ENCODE data around the gene ACTR5. TPM values are rescaled to one million over a fixed set of nuclear protein-coding genes. Genes with fewer than 3 reads are reported as not detected.

The ACTR5 gene
- total RNA-seq, 2 donors from 2014 or later = 7.9 to 11.2 TPM

GRCh38 chr20:38757145-38757775 is 9.0 kb downstream of the ACTR5 start:
- Histone ChIP-seq H3K4me1 (ENCODE audit: control insufficient read depth, insufficient read depth, low read length) (no peaks in the 10 kb centered on the region), H3K9me3 (ENCODE audit: control insufficient read depth, low read length) (no peaks in the 10 kb centered on the region), H3K36me3 (ENCODE audit: control insufficient read depth, insufficient read depth, low read length) (peaks cover 70% of the 10 kb centered on the region), H3K27me3 (ENCODE audit: control insufficient read depth, insufficient read depth, low read length, poor library complexity, severe bottlenecking) (no peaks in the 10 kb centered on the region), H3K9ac (ENCODE audit: extremely low read depth, low read length, poor library complexity, severe bottlenecking) (no peak overlapping the region), H3K4me3 (ENCODE audit: low read length) (no peak overlapping the region), H3K27ac (ENCODE audit: low read depth, low read length) (no peak overlapping the region)
- H3K27me3 Mint-ChIP-seq (ENCODE audit: insufficient read depth) = no peaks in the 10 kb centered on the region
- no peak overlapping the region for H3K4me3 Mint-ChIP-seq
- no peak overlapping the region for H3K27ac Mint-ChIP-seq
- DNase-seq = no peak
- H3K9me3 Mint-ChIP-seq = no peaks in the 10 kb centered on the region
- 92% methylated on average over 5 to 7 of the region's 7 CpGs for WGBS, 2 experiments (ENCODE audit: insufficient coverage in 1 of 2, insufficient read length in 1 of 2)
- H3K36me3 Mint-ChIP-seq (ENCODE audit: low read depth) = peaks cover 71% of the 10 kb centered on the region
- TF ChIP-seq, protein P1, sequence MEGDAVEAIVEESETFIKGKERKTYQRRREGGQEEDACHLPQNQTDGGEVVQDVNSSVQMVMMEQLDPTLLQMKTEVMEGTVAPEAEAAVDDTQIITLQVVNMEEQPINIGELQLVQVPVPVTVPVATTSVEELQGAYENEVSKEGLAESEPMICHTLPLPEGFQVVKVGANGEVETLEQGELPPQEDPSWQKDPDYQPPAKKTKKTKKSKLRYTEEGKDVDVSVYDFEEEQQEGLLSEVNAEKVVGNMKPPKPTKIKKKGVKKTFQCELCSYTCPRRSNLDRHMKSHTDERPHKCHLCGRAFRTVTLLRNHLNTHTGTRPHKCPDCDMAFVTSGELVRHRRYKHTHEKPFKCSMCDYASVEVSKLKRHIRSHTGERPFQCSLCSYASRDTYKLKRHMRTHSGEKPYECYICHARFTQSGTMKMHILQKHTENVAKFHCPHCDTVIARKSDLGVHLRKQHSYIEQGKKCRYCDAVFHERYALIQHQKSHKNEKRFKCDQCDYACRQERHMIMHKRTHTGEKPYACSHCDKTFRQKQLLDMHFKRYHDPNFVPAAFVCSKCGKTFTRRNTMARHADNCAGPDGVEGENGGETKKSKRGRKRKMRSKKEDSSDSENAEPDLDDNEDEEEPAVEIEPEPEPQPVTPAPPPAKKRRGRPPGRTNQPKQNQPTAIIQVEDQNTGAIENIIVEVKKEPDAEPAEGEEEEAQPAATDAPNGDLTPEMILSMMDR (conservative IDR thresholded peaks at IDR 0.05) = no peak
- no peaks in the 10 kb centered on the region for H3K4me1 Mint-ChIP-seq

DNA sequence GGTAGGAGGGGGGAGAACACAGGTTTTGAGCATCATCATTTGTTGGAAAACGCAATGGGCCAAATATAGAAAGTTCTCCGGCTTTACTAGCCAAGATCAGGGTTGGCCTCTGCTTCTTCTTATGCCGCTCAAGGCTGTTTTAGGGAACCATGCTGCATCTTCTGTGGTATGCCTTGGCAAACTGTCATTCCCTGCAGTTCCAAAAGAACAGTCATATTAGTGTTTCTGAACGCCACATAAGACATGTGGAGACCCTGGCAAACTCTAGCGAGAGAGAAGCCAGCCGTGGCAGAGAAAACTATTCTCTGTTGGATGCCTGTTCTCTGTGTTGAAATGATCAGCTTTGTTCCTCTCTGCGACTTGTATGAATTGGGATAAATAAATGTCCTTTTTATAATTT is 10.8 kb downstream of the ACTR5 start:
- no peak overlapping the region for H3K4me3 Mint-ChIP-seq
- H3K9me3 Mint-ChIP-seq = no peaks in the 10 kb centered on the region
- no peak overlapping the region for H3K27ac ChIP-seq (ENCODE audit: low read depth, low read length)
- 94 to 98% methylated on average over 5 to 7 of the region's 7 CpGs for WGBS, 2 experiments (ENCODE audit: insufficient coverage in 1 of 2, insufficient read length in 1 of 2)
- no peaks in the 10 kb centered on the region for H3K27me3 Mint-ChIP-seq (ENCODE audit: insufficient read depth)
- H3K9me3 ChIP-seq (ENCODE audit: control insufficient read depth, low read length) = no peaks in the 10 kb centered on the region
- no peaks in the 10 kb centered on the region for H3K4me1 ChIP-seq (ENCODE audit: control insufficient read depth, insufficient read depth, low read length)
- no peak overlapping the region for H3K9ac ChIP-seq (ENCODE audit: extremely low read depth, low read length, poor library complexity, severe bottlenecking)
- H3K4me1 Mint-ChIP-seq = no peaks in the 10 kb centered on the region
- no peak overlapping the region for H3K4me3 ChIP-seq (ENCODE audit: low read length)
- H3K27ac Mint-ChIP-seq = no peak overlapping the region
- H3K36me3 ChIP-seq (ENCODE audit: control insufficient read depth, insufficient read depth, low read length) = peaks cover 69% of the 10 kb centered on the region
- no peak for DNase-seq
- TF ChIP-seq, protein P1 (conservative IDR thresholded peaks at IDR 0.05) = no peak
- H3K27me3 ChIP-seq (ENCODE audit: control insufficient read depth, insufficient read depth, low read length, poor library complexity, severe bottlenecking) = no peaks in the 10 kb centered on the region
- H3K36me3 Mint-ChIP-seq (ENCODE audit: low read depth) = peaks cover 78% of the 10 kb centered on the region

DNA sequence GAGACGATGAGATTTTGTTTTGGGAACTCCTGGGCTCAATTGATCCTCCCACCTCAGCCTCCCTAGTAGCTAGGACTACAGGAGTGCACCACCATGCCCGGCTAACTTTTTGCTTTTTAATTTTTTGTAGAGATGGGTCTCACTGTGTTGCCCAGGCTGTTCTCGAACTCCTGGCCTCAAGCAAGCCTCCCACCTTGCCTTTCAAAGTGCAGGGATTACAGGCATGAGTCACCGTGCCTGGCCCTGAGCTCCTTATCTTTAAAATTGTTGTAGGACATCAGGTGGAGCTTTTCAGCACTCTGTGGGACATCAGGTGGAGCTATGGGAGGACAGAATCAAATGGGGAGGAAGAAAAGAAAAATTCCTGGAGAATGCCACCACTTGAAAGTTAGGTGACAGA is 12.7 kb downstream of the ACTR5 start:
- Histone ChIP-seq H3K4me3 (ENCODE audit: low read length) (no peak overlapping the region), H3K36me3 (ENCODE audit: control insufficient read depth, insufficient read depth, low read length) (peaks cover 70% of the 10 kb centered on the region), H3K4me1 (ENCODE audit: control insufficient read depth, insufficient read depth, low read length) (no peaks in the 10 kb centered on the region), H3K27ac (ENCODE audit: low read depth, low read length) (no peak overlapping the region), H3K27me3 (ENCODE audit: control insufficient read depth, insufficient read depth, low read length, poor library complexity, severe bottlenecking) (no peaks in the 10 kb centered on the region), H3K9me3 (ENCODE audit: control insufficient read depth, low read length) (no peaks in the 10 kb centered on the region), H3K9ac (ENCODE audit: extremely low read depth, low read length, poor library complexity, severe bottlenecking) (no peak overlapping the region)
- Mint-ChIP-seq H3K4me1 (peaks cover 2% of the 10 kb centered on the region), H3K27me3 (ENCODE audit: insufficient read depth) (no peaks in the 10 kb centered on the region), H3K27ac (no peak overlapping the region), H3K9me3 (no peaks in the 10 kb centered on the region), H3K36me3 (ENCODE audit: low read depth) (peaks cover 72% of the 10 kb centered on the region), H3K4me3 (no peak overlapping the region)
- DNase-seq = no peak
- 81 to 89% methylated on average over 2 to 4 of the region's 4 CpGs for WGBS, 2 experiments (ENCODE audit: insufficient coverage in 1 of 2, insufficient read length in 1 of 2)
- TF ChIP-seq, protein P1 (conservative IDR thresholded peaks at IDR 0.05) = no peak
